HepG2 (cell line): ENCODE measurements around the gene GGNBP2. TPM values are rescaled to one million over a fixed set of nuclear protein-coding genes. Genes with fewer than 3 reads are reported as not detected.

Experiments
- ARNTL ChIP-seq: sonication (generic); formaldehyde crosslinking; IDR thresholded peaks from 2 replicates; pipeline ENCODE4 v1.4.0; 2020; ENCODE audit warnings: mild to moderate bottlenecking, missing genetic modification reagents
- CENPBD1 ChIP-seq: sonication (generic); formaldehyde crosslinking; IDR thresholded peaks from 2 replicates; pipeline ENCODE4 v1.8.0; 2022; ENCODE audit warnings: missing genetic modification reagents, low read depth, mild to moderate bottlenecking, borderline replicate concordance
- DMAP1 ChIP-seq: IDR thresholded peaks from 2 replicates; pipeline ENCODE4 v1.6.1; 2016
- GMEB1 ChIP-seq: sonication (generic); formaldehyde crosslinking; IDR thresholded peaks from 2 replicates; pipeline ENCODE4 v1.5.1; 2020; ENCODE audit warnings: missing genetic modification reagents, mild to moderate bottlenecking, borderline replicate concordance
- HCFC1 ChIP-seq: fragments of 150-350 bp; IDR thresholded peaks from 2 replicates; pipeline ENCODE4 v1.6.1; 2014; ENCODE audit warnings: low read depth, low read length
- KDM5B ChIP-seq: sonication (generic); formaldehyde crosslinking; IDR thresholded peaks from 2 replicates; pipeline ENCODE4 v1.4.0; 2020; ENCODE audit warnings: missing genetic modification reagents, mild to moderate bottlenecking, borderline replicate concordance
- MATR3 ChIP-seq: sonication (generic); formaldehyde crosslinking; IDR thresholded peaks from 2 replicates; pipeline ENCODE4 v1.4.0; 2020; ENCODE audit warnings: missing genetic modification reagents
- MEIS1 ChIP-seq: sonication (generic); formaldehyde crosslinking; IDR thresholded peaks from 2 replicates; pipeline ENCODE4 v1.9.0; 2021; ENCODE audit warnings: mild to moderate bottlenecking, missing genetic modification reagents, moderate library complexity, borderline replicate concordance
- MYPOP ChIP-seq: sonication (generic); formaldehyde crosslinking; IDR thresholded peaks from 2 replicates; pipeline ENCODE4 v1.8.1; 2023; ENCODE audit warnings: mild to moderate bottlenecking, moderate library complexity, missing genetic modification reagents
- NONO ChIP-seq, 2 experiments: fragments of 450-650 bp in 1 of 2; sonication (generic) in 1 of 2; formaldehyde crosslinking in 1 of 2; IDR thresholded peaks in 1 of 2; conservative IDR thresholded peaks in 1 of 2; 2 replicates each; pipeline versions ENCODE4 v1.6.1 to v1.8.0; 2017 to 2022; ENCODE audit warnings: mild to moderate bottlenecking in 1 of 2, missing genetic modification reagents in 1 of 2, moderate library complexity in 1 of 2
- PAWR ChIP-seq: sonication (generic); formaldehyde crosslinking; IDR thresholded peaks from 2 replicates; pipeline ENCODE4 v1.4.0; 2020; ENCODE audit warnings: missing genetic modification reagents, mild to moderate bottlenecking, borderline replicate concordance
- PLSCR1 ChIP-seq: sonication (generic); formaldehyde crosslinking; IDR thresholded peaks from 2 replicates; pipeline ENCODE4 v1.5.0; 2020; ENCODE audit warnings: missing genetic modification reagents, mild to moderate bottlenecking, borderline replicate concordance
- RFXAP ChIP-seq: sonication (generic); formaldehyde crosslinking; IDR thresholded peaks from 2 replicates; pipeline ENCODE4 v1.4.0; 2020; ENCODE audit warnings: missing genetic modification reagents, borderline replicate concordance
- XBP1 ChIP-seq: sonication (generic); formaldehyde crosslinking; IDR thresholded peaks from 2 replicates; pipeline ENCODE4 v1.5.0; 2020; ENCODE audit warnings: missing genetic modification reagents
- ZBTB14 ChIP-seq: sonication (generic); formaldehyde crosslinking; IDR thresholded peaks from 2 replicates; pipeline ENCODE4 v1.4.0; 2020; ENCODE audit warnings: missing genetic modification reagents
- ZBTB7A ChIP-seq: sonication (generic); formaldehyde crosslinking; IDR thresholded peaks from 2 replicates; pipeline ENCODE4 v1.8.0; 2022; ENCODE audit warnings: mild to moderate bottlenecking, missing genetic modification reagents
- ZNF143 ChIP-seq: sonication (generic); formaldehyde crosslinking; IDR thresholded peaks from 2 replicates; pipeline ENCODE4 v1.4.0; 2020; ENCODE audit warnings: missing genetic modification reagents
- ZNF276 ChIP-seq: sonication (generic); formaldehyde crosslinking; IDR thresholded peaks from 2 replicates; pipeline ENCODE4 v1.4.0; 2020; ENCODE audit warnings: mild to moderate bottlenecking, low read depth, missing genetic modification reagents
- ZNF7 ChIP-seq: IDR thresholded peaks from 2 replicates; pipeline ENCODE4 v1.6.1; 2016; ENCODE audit warnings: missing biosample characterization, missing genetic modification reagents
- ZNF75D ChIP-seq: sonication (generic); formaldehyde crosslinking; IDR thresholded peaks from 2 replicates; pipeline ENCODE4 v1.8.1; 2023; ENCODE audit warnings: missing genetic modification reagents, mild to moderate bottlenecking, borderline replicate concordance
- ZNF841 ChIP-seq: sonication (generic); formaldehyde crosslinking; IDR thresholded peaks from 2 replicates; pipeline ENCODE4 v1.8.1; 2023; ENCODE audit warnings: missing genetic modification reagents, borderline replicate concordance
- ZZZ3 ChIP-seq: sonication (generic); formaldehyde crosslinking; IDR thresholded peaks from 2 replicates; pipeline ENCODE4 v1.4.0; 2020; ENCODE audit warnings: missing genetic modification reagents, mild to moderate bottlenecking, borderline replicate concordance
- polyA plus RNA-seq, 8 experiments: library from polyadenylated mRNA; depleted of rRNA in 3 of 8; stranded (reverse) in 7 of 8; unstranded in 1 of 8; fragments of >200 nt; fragmentation: Illumina TruSeq in 4 of 8; extraction: Trizol in 4 of 8; gene quantifications; 2 replicates each; pipeline versions ENCODE4 v1.2.1 to v1.2.3, GENCODE V29; 2011 to 2016; ENCODE audit warnings: low read depth in 4 of 8, missing spikeins in 1 of 8, mixed read lengths in 1 of 8; ENCODE audit not compliant: insufficient read depth in 1 of 8
- total RNA-seq, 5 experiments: library from RNA; depleted of rRNA; stranded (reverse); fragments of >200 nt; fragmentation: Illumina TruSeq; extraction: Trizol; gene quantifications; 2 replicates each; pipeline ENCODE4 v1.2.3, GENCODE V29; 2016; ENCODE audit warnings: low read depth in 1 of 5

Gene GGNBP2
- total and polyA plus RNA-seq, 2 of the 13 experiments (the other 11 are each of a cell fraction or from before 2014, with no cell fraction given): 53.3 to 84.2 TPM

- TF ChIP-seq ZNF143 (CRISPR knock-in tag): peak; percentile 32; the same call in 1 of the 2 replicates
- TF ChIP-seq ARNTL (CRISPR knock-in tag): no peak
- TF ChIP-seq HCFC1: no peak
- TF ChIP-seq KDM5B: 0 out of 2 replicates have a peak, but pooled peaks have one; percentile 7
- TF ChIP-seq ZNF276 (CRISPR knock-in tag): no peak
- TF ChIP-seq XBP1 (CRISPR knock-in tag): no peak
- no peak for TF ChIP-seq ZNF7 (CRISPR knock-in tag)
- TF ChIP-seq PAWR (CRISPR knock-in tag): no peak
- TF ChIP-seq ZBTB14: no peak
- TF ChIP-seq MATR3: no peak
- 0 out of 2 replicates have a peak, but pooled peaks have one; percentile 32 for TF ChIP-seq MYPOP (CRISPR knock-in tag)
- no peak for TF ChIP-seq ZBTB7A
- TF ChIP-seq ZNF75D (CRISPR knock-in tag): no peak
- no peak for TF ChIP-seq MEIS1
- TF ChIP-seq NONO (IDR thresholded peaks at IDR 0.05): no peak
- peak; percentile 61 for TF ChIP-seq NONO (CRISPR knock-in tag; conservative IDR thresholded peaks at IDR 0.05)
- no peak for TF ChIP-seq ZNF841 (CRISPR knock-in tag)
- peak; percentile 63; the same call in 1 of the 2 replicates for TF ChIP-seq GMEB1
- TF ChIP-seq RFXAP (CRISPR knock-in tag): no peak
- no peak for TF ChIP-seq PLSCR1 (CRISPR knock-in tag)
- no peak for TF ChIP-seq DMAP1 (CRISPR knock-in tag)
- TF ChIP-seq ZZZ3 (CRISPR knock-in tag): no peak
- TF ChIP-seq CENPBD1 (CRISPR knock-in tag): no peak
Observed at GRCh38 chr17:36591434-36592315, 47.0 kb downstream of the GGNBP2 start, which contains the start of gene DHRS11 (continued).
